A549 (cell line): ENCODE measurements around the gene TEX22. TPM values are rescaled to one million over a fixed set of nuclear protein-coding genes. Genes with fewer than 3 reads are reported as not detected.

Experiments used
- ATAC-seq, 2 experiments: fragments of 200-7000 bp in 1 of 2; fragments of >200 bp in 1 of 2; cut with Nextera tagmentation in 1 of 2; cut with Tn5 transposase in 1 of 2; 3 replicates each; pipeline versions ENCODE4 v1.8.0 to v1.9.1; 2018 to 2020; ENCODE audit warnings: mild to moderate bottlenecking in 1 of 2, moderate library complexity in 1 of 2
- CTCF ChIA-PET: fragments of 300-600 bp; sonication (Branson Sonifier 250); formaldehyde crosslinking; extraction: SDS; loops from one replicate; lab custom pipeline; 2021; ENCODE audit warnings: antibody characterized with exemption, inconsistent platforms; lab: Yijun Ruan, JAX
- POLR2A ChIA-PET: fragments of 350-600 bp; formaldehyde crosslinking; extraction: SDS; loops from one replicate; lab custom pipeline; 2021; ENCODE audit warnings: antibody characterized with exemption, inconsistent platforms; lab: Yijun Ruan, JAX
- DNase-seq, 2 experiments: peaks; one replicate each; pipeline versions ENCODE4 v3.0.0 to v3.0.0-alpha.2; 2011 to 2016; ENCODE audit warnings: low read depth in 1 of 2, low spot score in 1 of 2
- FAIRE-seq: peaks from 2 replicates; lab custom pipeline; 2011; peaks lifted over from hg19 to GRCh38; lab: Jason Lieb, UNC
- H3K27ac ChIP-seq, 2 experiments: fragments of >200 bp; sonication (Bioruptor Twin); formaldehyde crosslinking; 3 replicates each; pipeline ENCODE4 v1.5.1; 2016 to 2017
- H3K4me1 ChIP-seq: fragments of >200 bp; sonication (Bioruptor Twin); formaldehyde crosslinking; 3 replicates; pipeline ENCODE4 v1.6.1; 2016
- H3K4me2 ChIP-seq: fragments of >200 bp; sonication (Bioruptor Twin); formaldehyde crosslinking; 3 replicates; pipeline ENCODE4 v1.6.1; 2016
- H3K4me3 ChIP-seq: fragments of >200 bp; sonication (Bioruptor Twin); formaldehyde crosslinking; 3 replicates; pipeline ENCODE4 v1.5.1; 2016
- H3K9me3 ChIP-seq: fragments of >200 bp; sonication (Bioruptor Twin); formaldehyde crosslinking; 3 replicates; pipeline ENCODE4 v1.6.1; 2016
- CBX8 ChIP-seq: fragments of 200-600 bp; sonication (generic); IDR thresholded peaks from 2 replicates; pipeline ENCODE4 v1.6.1; 2016
- CHD4 ChIP-seq: fragments of 200-600 bp; sonication (generic); IDR thresholded peaks from 2 replicates; pipeline ENCODE4 v1.6.1; 2016; ENCODE audit warnings: antibody characterized with exemption, mild to moderate bottlenecking, borderline replicate concordance
- E2F6 ChIP-seq: IDR thresholded peaks from 2 replicates; pipeline ENCODE4 v1.6.1; 2012; ENCODE audit warnings: low read depth, borderline replicate concordance
- EP300 ChIP-seq, 2 experiments: fragments of >200 bp; sonication (Bioruptor Twin); formaldehyde crosslinking; IDR thresholded peaks; 2 replicates in 1 of 2; 3 replicates in 1 of 2; pipeline ENCODE4 v1.6.1; 2016 to 2017
- FOSB ChIP-seq: fragments of 250-450 bp; sonication (Bioruptor Pico); IDR thresholded peaks from 2 replicates; pipeline ENCODE4 v1.5.0; 2020; ENCODE audit warnings: mild to moderate bottlenecking, moderate library complexity
- FOSL2 ChIP-seq, 2 experiments: fragments of 450-650 bp in 1 of 2; fragments of >200 bp in 1 of 2; sonication (Bioruptor Twin) in 1 of 2; formaldehyde crosslinking; IDR thresholded peaks; 2 replicates each; pipeline versions ENCODE4 v1.5.0 to v1.6.1; 2016 to 2020; ENCODE audit warnings: mild to moderate bottlenecking in 1 of 2, moderate library complexity in 1 of 2
- HMGXB4 ChIP-seq: fragments of 250-450 bp; sonication (Bioruptor Pico); IDR thresholded peaks from 2 replicates; pipeline ENCODE4 v1.5.0; 2021; ENCODE audit warnings: mild to moderate bottlenecking, moderate library complexity, borderline replicate concordance
- JUN ChIP-seq, 2 experiments: fragments of >200 bp; sonication (Bioruptor Twin); formaldehyde crosslinking; IDR thresholded peaks; 2 replicates in 1 of 2; 3 replicates in 1 of 2; pipeline ENCODE4 v1.6.1; 2016 to 2017
- MAX ChIP-seq: IDR thresholded peaks from 2 replicates; pipeline ENCODE4 v1.6.1; 2012
- MYC ChIP-seq: IDR thresholded peaks from 2 replicates; pipeline ENCODE4 v1.6.1; 2012; ENCODE audit warnings: mild to moderate bottlenecking, inconsistent platforms, low read length, improper control_type of control experiment, borderline replicate concordance
- RNF2 ChIP-seq: fragments of 200-600 bp; sonication (generic); IDR thresholded peaks from 2 replicates; pipeline ENCODE4 v1.6.1; 2016; ENCODE audit warnings: low read depth, mild to moderate bottlenecking, antibody characterized with exemption, moderate library complexity, borderline replicate concordance
- SMC3 ChIP-seq: fragments of >200 bp; sonication (Bioruptor Twin); formaldehyde crosslinking; IDR thresholded peaks from 3 replicates; pipeline ENCODE4 v1.6.1; 2018; ENCODE audit warnings: inconsistent platforms
- TFCP2L1 ChIP-seq: fragments of 250-450 bp; sonication (Bioruptor Pico); IDR thresholded peaks from 2 replicates; pipeline ENCODE4 v1.5.0; 2021; ENCODE audit warnings: mild to moderate bottlenecking
- USF2 ChIP-seq: fragments of 450-650 bp; IDR thresholded peaks from 2 replicates; pipeline ENCODE4 v1.6.1; 2014; ENCODE audit warnings: antibody characterized with exemption
- ZC3H11A ChIP-seq: fragments of 450-650 bp; IDR thresholded peaks from 2 replicates; pipeline ENCODE4 v1.6.1; 2014; ENCODE audit warnings: antibody characterized with exemption, mild to moderate bottlenecking
- ZSCAN20 ChIP-seq: fragments of 250-450 bp; sonication (Bioruptor Pico); IDR thresholded peaks from 2 replicates; pipeline ENCODE4 v1.8.0; 2022; ENCODE audit warnings: mild to moderate bottlenecking, moderate library complexity
- WGBS: methylation state at CpG from one replicate; pipeline ENCODE4 v1.1.6; 2017; ENCODE audit errors: missing lambda C conversion rate; 5-methylcytosine and 5-hydroxymethylcytosine counted together
- polyA plus RNA-seq, 4 experiments: library from polyadenylated mRNA; depleted of rRNA in 3 of 4; stranded (reverse); fragments of >200 nt; fragmentation: RNase III in 1 of 4; extraction: RNeasy Plus Mini Kit Qiagen cat#74134 plus additional on column Dnase treatment in 1 of 4; gene quantifications; 2 replicates in 3 of 4; 3 replicates in 1 of 4; pipeline ENCODE4 v1.2.3, GENCODE V29; 2011 to 2017
- TF ChIP-seq, protein P1 (sequence below): fragments of 200-600 bp; sonication (generic); IDR thresholded peaks from 2 replicates; pipeline ENCODE4 v1.6.1; 2016; ENCODE audit warnings: antibody characterized with exemption, mild to moderate bottlenecking, moderate library complexity

TEX22 gene
- polyA plus RNA-seq, 2 of the 4 experiments (the other 2 are of a cell fraction) = 0.06 to 0.23 TPM

DNA sequence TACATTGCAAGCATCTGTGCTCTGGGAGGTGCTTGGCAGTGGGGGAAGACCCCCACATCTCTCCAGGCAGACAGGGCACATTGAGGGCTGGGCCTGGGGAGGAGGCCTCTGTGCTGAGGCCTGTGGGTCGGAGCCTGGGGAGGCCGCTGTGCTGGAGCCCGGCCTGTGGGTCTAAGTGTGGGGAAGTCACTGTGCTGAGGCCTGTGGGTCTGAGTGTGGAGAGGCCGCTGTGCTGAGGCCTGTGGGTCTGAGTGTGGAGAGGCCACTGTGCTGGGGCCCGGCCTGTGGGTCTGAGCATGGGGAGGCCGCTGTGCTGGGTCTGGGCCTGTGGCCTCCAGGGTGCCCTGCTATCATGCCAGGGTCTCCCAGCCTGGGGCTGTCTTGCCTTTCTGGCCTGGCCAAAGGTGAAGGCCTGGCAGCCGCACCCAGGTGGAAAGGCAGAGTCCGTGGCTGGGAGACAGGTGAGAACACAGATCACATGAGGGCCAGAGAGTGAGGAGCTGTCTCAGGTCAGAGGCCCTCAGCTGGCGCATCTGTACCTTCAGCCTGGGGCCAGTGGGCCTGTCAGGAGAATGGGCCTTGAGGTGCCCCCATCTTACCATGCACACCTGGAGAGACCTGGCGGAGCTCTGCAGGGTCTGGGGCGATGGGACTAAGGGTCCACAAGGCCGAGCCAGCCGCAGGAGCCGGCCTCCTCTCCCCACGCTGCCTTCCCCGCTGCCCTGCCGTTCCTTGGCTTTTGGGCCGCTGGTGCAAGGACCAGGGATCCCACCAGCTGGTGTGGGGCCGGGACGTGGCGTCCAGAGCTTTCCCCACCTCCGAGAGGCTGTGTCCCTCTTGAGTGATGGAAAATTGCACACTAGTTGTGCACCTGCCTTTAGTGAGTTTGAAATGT is 57.7 kb downstream of the TEX22 start:
- Histone ChIP-seq H3K9me3 (no peaks in the 10 kb centered on the region), H3K4me2 (no peak overlapping the region), H3K4me1 (no peaks in the 10 kb centered on the region), H3K4me3 (no peak overlapping the region), H3K27ac (no peak overlapping the region)
- DNase-seq = no peak
- ChIA-PET CTCF (interaction anchor here (0.7 to 6.8 kb wide), 6 partner anchors 9 to 63 kb away, joined by 3 to 34 read pairs (median 5); partner anchors contain the start of gene CRIP1), POLR2A (no interaction called here)
- WGBS = 96% methylated on average over 19 of the region's 22 CpGs
- no peak for TF ChIP-seq CBX8
- TF ChIP-seq CHD4 = no peak
- TF ChIP-seq HMGXB4 (CRISPR knock-in tag) = no peak
- no peak for TF ChIP-seq EP300 (IDR thresholded peaks at IDR 0.05)
- TF ChIP-seq, protein P1, sequence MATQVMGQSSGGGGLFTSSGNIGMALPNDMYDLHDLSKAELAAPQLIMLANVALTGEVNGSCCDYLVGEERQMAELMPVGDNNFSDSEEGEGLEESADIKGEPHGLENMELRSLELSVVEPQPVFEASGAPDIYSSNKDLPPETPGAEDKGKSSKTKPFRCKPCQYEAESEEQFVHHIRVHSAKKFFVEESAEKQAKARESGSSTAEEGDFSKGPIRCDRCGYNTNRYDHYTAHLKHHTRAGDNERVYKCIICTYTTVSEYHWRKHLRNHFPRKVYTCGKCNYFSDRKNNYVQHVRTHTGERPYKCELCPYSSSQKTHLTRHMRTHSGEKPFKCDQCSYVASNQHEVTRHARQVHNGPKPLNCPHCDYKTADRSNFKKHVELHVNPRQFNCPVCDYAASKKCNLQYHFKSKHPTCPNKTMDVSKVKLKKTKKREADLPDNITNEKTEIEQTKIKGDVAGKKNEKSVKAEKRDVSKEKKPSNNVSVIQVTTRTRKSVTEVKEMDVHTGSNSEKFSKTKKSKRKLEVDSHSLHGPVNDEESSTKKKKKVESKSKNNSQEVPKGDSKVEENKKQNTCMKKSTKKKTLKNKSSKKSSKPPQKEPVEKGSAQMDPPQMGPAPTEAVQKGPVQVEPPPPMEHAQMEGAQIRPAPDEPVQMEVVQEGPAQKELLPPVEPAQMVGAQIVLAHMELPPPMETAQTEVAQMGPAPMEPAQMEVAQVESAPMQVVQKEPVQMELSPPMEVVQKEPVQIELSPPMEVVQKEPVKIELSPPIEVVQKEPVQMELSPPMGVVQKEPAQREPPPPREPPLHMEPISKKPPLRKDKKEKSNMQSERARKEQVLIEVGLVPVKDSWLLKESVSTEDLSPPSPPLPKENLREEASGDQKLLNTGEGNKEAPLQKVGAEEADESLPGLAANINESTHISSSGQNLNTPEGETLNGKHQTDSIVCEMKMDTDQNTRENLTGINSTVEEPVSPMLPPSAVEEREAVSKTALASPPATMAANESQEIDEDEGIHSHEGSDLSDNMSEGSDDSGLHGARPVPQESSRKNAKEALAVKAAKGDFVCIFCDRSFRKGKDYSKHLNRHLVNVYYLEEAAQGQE = no peak
- no peak for TF ChIP-seq MAX
- TF ChIP-seq SMC3 = no peak
- no peak for TF ChIP-seq TFCP2L1
- TF ChIP-seq ZSCAN20 (CRISPR knock-in tag) = no peak
- TF ChIP-seq JUN (IDR thresholded peaks at IDR 0.05) = no peak
- TF ChIP-seq E2F6 = no peak
- TF ChIP-seq MYC = no peak
- no peak for TF ChIP-seq FOSL2 (IDR thresholded peaks at IDR 0.05)
- TF ChIP-seq FOSL2 (CRISPR knock-in tag; IDR thresholded peaks at IDR 0.05) = no peak
- TF ChIP-seq ZC3H11A = no peak
- TF ChIP-seq RNF2 = no peak
- TF ChIP-seq USF2 = no peak
- no peak for TF ChIP-seq FOSB (CRISPR knock-in tag)
- no peak for FAIRE-seq
- peak in 1 of 2 experiments; percentile 14; a peak in 1 of 6 replicates for ATAC-seq
